Measurements from ENCODE around the gene SCNN1A. TPM values are rescaled to one million over a fixed set of nuclear protein-coding genes. Genes with fewer than 3 reads are reported as not detected.

The SCNN1A gene
- total and polyA plus RNA-seq, 11 donors: 0.11 to 3.9 (median 0.43) TPM; not detected in 4

GRCh38 chr12:6333029-6333428 is 42.3 kb downstream of the SCNN1A start:
- intact Hi-C loops (cut with DNase I): loop anchor here in 8 of 10 donors (5.0 to 10.0 kb wide), 3 partner anchors 39 to 202 kb away; partner anchors contain the start of gene GAPDH (in 5 of the 8)
- Histone ChIP-seq H3K36me3 (peaks cover 0 to 75% (median 67%) of the 10 kb centered on the region in 9 donors), H3K9me3 (no peaks in the 10 kb centered on the region), H3K27me3 (no peaks in the 10 kb centered on the region), H3K4me1 (peaks cover 6 to 93% (median 53%) of the 10 kb centered on the region in 12 donors), H3K4me3 (peak overlapping the region in 1 of 12 donors; percentile 12), H3K27ac (peak overlapping the region in 7 of 12 donors; percentile 16 to 100 (median 97))
- 69 to 82% (median 72%) methylated on average over 9 of the region's 9 CpGs for WGBS, 4 donors
- ATAC-seq (no peak), DNase-seq (no peak)
- no peak for TF ChIP-seq CTCF (IDR thresholded peaks at IDR 0.05)

- 81 to 94% (median 86%) methylated on average over 4 of the region's 4 CpGs for WGBS, 4 donors
- no peak for ATAC-seq
- H3K27ac ChIP-seq: peak overlapping the region in 4 of 12 donors; percentile 16 to 100 (median 98)
These were observed 42.9 kb downstream of the SCNN1A start for GRCh38 chr12:6332459-6332858.

GRCh38 chr12:6330999-6331714 is 44.2 kb downstream of the SCNN1A start:
- H3K27ac ChIP-seq: peak overlapping the region in 1 of 12 donors; percentile 97
- H3K4me1 ChIP-seq: peaks cover 6 to 97% (median 45%) of the 10 kb centered on the region in 12 donors
- ATAC-seq: no peak
- no peaks in the 10 kb centered on the region for H3K27me3 ChIP-seq
- no peaks in the 10 kb centered on the region for H3K9me3 ChIP-seq
- no peak overlapping the region for H3K4me3 ChIP-seq
- H3K36me3 ChIP-seq: peaks cover 0 to 93% (median 73%) of the 10 kb centered on the region in 9 donors
- TF ChIP-seq POLR2A (IDR thresholded peaks at IDR 0.05): no peak
- TF ChIP-seq CTCF (IDR thresholded peaks at IDR 0.05): no peak
- WGBS, 4 donors: 89 to 93% (median 90%) methylated on average over 4 of the region's 4 CpGs
- intact Hi-C loops (cut with DNase I): loop anchor here in 8 of 10 donors (5.0 to 10.0 kb wide), 3 partner anchors 41 to 204 kb away; partner anchors contain the start of gene GAPDH (in 5 of the 8)
- no peak for DNase-seq

More at GRCh38 chr12:6332459-6332858, 42.9 kb downstream of the SCNN1A start:
- DNase-seq: no peak
- Histone ChIP-seq H3K9me3 (no peaks in the 10 kb centered on the region), H3K27me3 (no peaks in the 10 kb centered on the region), H3K4me1 (peaks cover 6 to 95% (median 49%) of the 10 kb centered on the region in 12 donors), H3K36me3 (peaks cover 0 to 80% (median 71%) of the 10 kb centered on the region in 9 donors), H3K4me3 (no peak overlapping the region)
- TF ChIP-seq POLR2A (IDR thresholded peaks at IDR 0.05): no peak
- no peak for TF ChIP-seq CTCF (IDR thresholded peaks at IDR 0.05)
- intact Hi-C loops (cut with DNase I): loop anchor here in 8 of 10 donors (5.0 to 10.0 kb wide), 3 partner anchors 40 to 202 kb away; partner anchors contain the start of gene GAPDH (in 5 of the 8)

GRCh38 chr12:6330192-6330591 is 45.2 kb downstream of the SCNN1A start:
- intact Hi-C loops (cut with DNase I): loop anchor here in 8 of 10 donors (5.0 to 10.0 kb wide), 3 partner anchors 42 to 205 kb away; partner anchors contain the start of gene GAPDH (in 5 of the 8)
- 82 to 92% (median 83%) methylated on average over 5 of the region's 5 CpGs for WGBS, 4 donors
- no peak for DNase-seq

More at GRCh38 chr12:6330192-6330591, 45.2 kb downstream of the SCNN1A start:
- peak overlapping the region in 2 of 12 donors; percentile 19 to 97 for H3K27ac ChIP-seq
- TF ChIP-seq POLR2A (IDR thresholded peaks at IDR 0.05) (no peak), CTCF (IDR thresholded peaks at IDR 0.05) (no peak)
- ATAC-seq: no peak
- H3K27me3 ChIP-seq: no peaks in the 10 kb centered on the region
- peaks cover 0 to 90% (median 73%) of the 10 kb centered on the region in 9 donors for H3K36me3 ChIP-seq
- H3K4me1 ChIP-seq: peaks cover 3 to 97% (median 39%) of the 10 kb centered on the region in 12 donors
- no peak overlapping the region for H3K4me3 ChIP-seq
- no peaks in the 10 kb centered on the region for H3K9me3 ChIP-seq

All from heart left ventricle (tissue), 16 donors.